Osteoblast (primary cell): ENCODE measurements around the gene OBSCN. TPM values are rescaled to one million over a fixed set of nuclear protein-coding genes. Genes with fewer than 3 reads are reported as not detected.

ENCODE experiments used
- DNase-seq: peaks from one replicate; pipeline ENCODE4 v3.0.0; 2011; ENCODE audit warnings: low spot score, mixed read lengths; ENCODE audit not compliant: insufficient read length; ENCODE audit errors: missing footprints
- H2AFZ ChIP-seq: 2 replicates; pipeline ENCODE4 v1.6.0; 2011; ENCODE audit warnings: mild to moderate bottlenecking, low read length
- H3K27ac ChIP-seq: 2 replicates; pipeline ENCODE4 v1.5.1; 2011; ENCODE audit warnings: mild to moderate bottlenecking, low read depth, low read length, moderate library complexity
- H3K27me3 ChIP-seq: 2 replicates; pipeline ENCODE4 v1.6.0; 2012; ENCODE audit warnings: mild to moderate bottlenecking, control low read depth, inconsistent platforms, low read length, moderate library complexity; ENCODE audit not compliant: insufficient read depth
- H3K36me3 ChIP-seq: 2 replicates; pipeline ENCODE4 v1.5.1; 2011; ENCODE audit warnings: mild to moderate bottlenecking, low read length, control low read depth, moderate library complexity; ENCODE audit not compliant: insufficient read depth
- H3K4me1 ChIP-seq: 2 replicates; pipeline ENCODE4 v1.5.1; 2011; ENCODE audit warnings: mild to moderate bottlenecking, low read length, control low read depth, moderate library complexity; ENCODE audit not compliant: insufficient read depth
- H3K4me2 ChIP-seq: 2 replicates; pipeline ENCODE4 v1.6.0; 2011; ENCODE audit warnings: mild to moderate bottlenecking, low read length; ENCODE audit not compliant: insufficient read depth
- H3K4me3 ChIP-seq: fragments of 200-600 bp; sonication (generic); 3 replicates; pipeline ENCODE4 v1.5.1; 2012; ENCODE audit warnings: mild to moderate bottlenecking, low read length, inconsistent platforms; ENCODE audit not compliant: insufficient read depth
- H3K79me2 ChIP-seq: 2 replicates; pipeline ENCODE4 v1.6.0; 2012; ENCODE audit warnings: mild to moderate bottlenecking, low read length, control low read depth, inconsistent platforms; ENCODE audit not compliant: insufficient read depth
- H3K9me3 ChIP-seq: 2 replicates; pipeline ENCODE4 v1.5.1; 2011; ENCODE audit warnings: low read depth, low read length, control low read depth
- H4K20me1 ChIP-seq: 2 replicates; pipeline ENCODE4 v1.6.0; 2012; ENCODE audit warnings: mild to moderate bottlenecking, low read length, control low read depth; ENCODE audit not compliant: insufficient read depth
- total RNA-seq: library from RNA; depleted of rRNA; stranded (reverse); fragments of >200 nt; gene quantifications from 2 replicates; pipeline ENCODE4 v1.2.3, GENCODE V29; 2012
- TF ChIP-seq, protein P1 (sequence below): IDR thresholded peaks from 2 replicates; pipeline ENCODE4 v1.5.1; 2011; ENCODE audit warnings: mild to moderate bottlenecking, low read depth, low read length, moderate library complexity; ENCODE audit errors: extremely low read depth

The OBSCN gene
- total RNA-seq, 1 donor = 2.9 TPM

GRCh38 chr1:228356897-228357680 is 149.2 kb downstream of the OBSCN start:
- H4K20me1 ChIP-seq = no peaks in the 10 kb centered on the region
- no peak overlapping the region for H3K4me3 ChIP-seq
- no peak overlapping the region for H3K27ac ChIP-seq
- no peak for DNase-seq
- H3K79me2 ChIP-seq = no peaks in the 10 kb centered on the region
- no peaks in the 10 kb centered on the region for H3K4me1 ChIP-seq
- no peaks in the 10 kb centered on the region for H3K36me3 ChIP-seq
- H2AFZ ChIP-seq = no peak overlapping the region
- H3K27me3 ChIP-seq = no peaks in the 10 kb centered on the region
- H3K9me3 ChIP-seq = no peaks in the 10 kb centered on the region
- H3K4me2 ChIP-seq = no peak overlapping the region
- TF ChIP-seq, protein P1, sequence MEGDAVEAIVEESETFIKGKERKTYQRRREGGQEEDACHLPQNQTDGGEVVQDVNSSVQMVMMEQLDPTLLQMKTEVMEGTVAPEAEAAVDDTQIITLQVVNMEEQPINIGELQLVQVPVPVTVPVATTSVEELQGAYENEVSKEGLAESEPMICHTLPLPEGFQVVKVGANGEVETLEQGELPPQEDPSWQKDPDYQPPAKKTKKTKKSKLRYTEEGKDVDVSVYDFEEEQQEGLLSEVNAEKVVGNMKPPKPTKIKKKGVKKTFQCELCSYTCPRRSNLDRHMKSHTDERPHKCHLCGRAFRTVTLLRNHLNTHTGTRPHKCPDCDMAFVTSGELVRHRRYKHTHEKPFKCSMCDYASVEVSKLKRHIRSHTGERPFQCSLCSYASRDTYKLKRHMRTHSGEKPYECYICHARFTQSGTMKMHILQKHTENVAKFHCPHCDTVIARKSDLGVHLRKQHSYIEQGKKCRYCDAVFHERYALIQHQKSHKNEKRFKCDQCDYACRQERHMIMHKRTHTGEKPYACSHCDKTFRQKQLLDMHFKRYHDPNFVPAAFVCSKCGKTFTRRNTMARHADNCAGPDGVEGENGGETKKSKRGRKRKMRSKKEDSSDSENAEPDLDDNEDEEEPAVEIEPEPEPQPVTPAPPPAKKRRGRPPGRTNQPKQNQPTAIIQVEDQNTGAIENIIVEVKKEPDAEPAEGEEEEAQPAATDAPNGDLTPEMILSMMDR = no peak

- DNase-seq = no peak
- no peaks in the 10 kb centered on the region for H3K79me2 ChIP-seq
- TF ChIP-seq, protein P1 = no peak
Observed at GRCh38 chr1:228358039-228358763, 150.4 kb downstream of the OBSCN start.

DNA sequence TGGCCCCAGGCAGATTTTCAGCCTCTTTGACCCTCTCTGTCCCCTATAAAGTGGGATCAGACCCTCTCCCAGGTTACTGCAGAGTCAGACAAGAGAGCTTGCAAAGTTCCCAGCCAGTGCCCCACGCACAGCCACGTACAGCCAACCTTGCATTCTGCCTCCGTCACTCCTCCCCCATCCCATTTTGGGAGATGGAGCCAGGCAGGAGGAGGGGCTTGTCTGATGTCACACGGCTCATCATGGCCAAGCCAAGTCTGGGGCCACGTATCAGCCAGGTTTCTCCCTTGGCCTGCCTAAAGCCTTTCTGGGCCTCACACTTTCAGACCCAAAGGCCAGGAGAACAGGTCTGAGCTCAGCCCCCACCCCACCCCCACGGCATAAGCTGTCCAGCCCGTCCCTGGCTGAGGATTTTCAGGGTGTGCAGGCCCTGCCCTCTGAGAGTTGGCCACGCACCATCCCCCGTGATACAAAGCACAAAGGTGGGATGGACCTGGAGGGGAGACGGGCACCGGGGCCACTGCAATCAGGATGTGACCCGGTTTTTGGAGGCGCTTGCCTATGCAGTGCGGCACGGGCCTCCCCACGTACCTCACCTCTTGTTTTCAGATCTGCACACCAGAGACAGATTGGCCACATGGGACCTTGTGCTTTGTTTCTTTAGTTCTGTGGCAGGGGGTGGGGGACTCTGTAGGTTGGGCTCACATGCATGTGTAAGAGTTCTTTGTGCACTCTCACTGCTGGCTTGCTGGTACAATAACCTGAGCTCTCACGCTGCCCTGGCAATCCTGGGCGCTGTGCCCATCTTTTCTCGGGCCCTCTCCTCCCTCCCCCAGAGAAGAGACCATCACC is 151.1 kb downstream of the OBSCN start:
- no peak overlapping the region for H2AFZ ChIP-seq
- no peaks in the 10 kb centered on the region for H3K79me2 ChIP-seq
- TF ChIP-seq, protein P1 = no peak
- DNase-seq = no peak
- no peaks in the 10 kb centered on the region for H3K4me1 ChIP-seq
- no peak overlapping the region for H3K4me2 ChIP-seq
- no peaks in the 10 kb centered on the region for H3K27me3 ChIP-seq
- no peaks in the 10 kb centered on the region for H3K9me3 ChIP-seq
- H3K4me3 ChIP-seq = no peak overlapping the region
- no peaks in the 10 kb centered on the region for H3K36me3 ChIP-seq
- no peaks in the 10 kb centered on the region for H4K20me1 ChIP-seq
- no peak overlapping the region for H3K27ac ChIP-seq

More at GRCh38 chr1:228358039-228358763, 150.4 kb downstream of the OBSCN start:
- H4K20me1 ChIP-seq = no peaks in the 10 kb centered on the region
- H3K36me3 ChIP-seq = no peaks in the 10 kb centered on the region
- no peak overlapping the region for H3K4me2 ChIP-seq
- H3K4me3 ChIP-seq = no peak overlapping the region
- no peaks in the 10 kb centered on the region for H3K4me1 ChIP-seq
- no peaks in the 10 kb centered on the region for H3K9me3 ChIP-seq
- H3K27ac ChIP-seq = no peak overlapping the region
- H2AFZ ChIP-seq = no peak overlapping the region
- no peaks in the 10 kb centered on the region for H3K27me3 ChIP-seq
